D721Med (cell line): ENCODE results near the gene SCP2.

Experiments
- DNase-seq: peaks from one replicate; pipeline ENCODE4 v3.0.0; 2011; ENCODE audit warnings: low spot score; ENCODE audit not compliant: insufficient read length
- FAIRE-seq: peaks from 2 replicates; lab custom pipeline; 2011; peaks lifted over from hg19 to GRCh38; lab: Jason Lieb, UNC
- TF ChIP-seq, protein P1 (sequence below): IDR thresholded peaks from 2 replicates; pipeline ENCODE4 v1.5.1; 2012; ENCODE audit warnings: mild to moderate bottlenecking, control low read depth; ENCODE audit not compliant: insufficient read depth; ENCODE audit errors: missing control alignments

The SCP2 gene

GRCh38 chr1:53031732-53032131 lies 104.7 kb downstream of the SCP2 start:
- TF ChIP-seq, protein P1, sequence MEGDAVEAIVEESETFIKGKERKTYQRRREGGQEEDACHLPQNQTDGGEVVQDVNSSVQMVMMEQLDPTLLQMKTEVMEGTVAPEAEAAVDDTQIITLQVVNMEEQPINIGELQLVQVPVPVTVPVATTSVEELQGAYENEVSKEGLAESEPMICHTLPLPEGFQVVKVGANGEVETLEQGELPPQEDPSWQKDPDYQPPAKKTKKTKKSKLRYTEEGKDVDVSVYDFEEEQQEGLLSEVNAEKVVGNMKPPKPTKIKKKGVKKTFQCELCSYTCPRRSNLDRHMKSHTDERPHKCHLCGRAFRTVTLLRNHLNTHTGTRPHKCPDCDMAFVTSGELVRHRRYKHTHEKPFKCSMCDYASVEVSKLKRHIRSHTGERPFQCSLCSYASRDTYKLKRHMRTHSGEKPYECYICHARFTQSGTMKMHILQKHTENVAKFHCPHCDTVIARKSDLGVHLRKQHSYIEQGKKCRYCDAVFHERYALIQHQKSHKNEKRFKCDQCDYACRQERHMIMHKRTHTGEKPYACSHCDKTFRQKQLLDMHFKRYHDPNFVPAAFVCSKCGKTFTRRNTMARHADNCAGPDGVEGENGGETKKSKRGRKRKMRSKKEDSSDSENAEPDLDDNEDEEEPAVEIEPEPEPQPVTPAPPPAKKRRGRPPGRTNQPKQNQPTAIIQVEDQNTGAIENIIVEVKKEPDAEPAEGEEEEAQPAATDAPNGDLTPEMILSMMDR: no peak
- FAIRE-seq (no peak), DNase-seq (no peak)

GRCh38 chr1:53037159-53037558 lies 110.1 kb downstream of the SCP2 start:
- FAIRE-seq (no peak), DNase-seq (no peak)
- TF ChIP-seq, protein P1: no peak

GRCh38 chr1:53038566-53038965 lies 111.5 kb downstream of the SCP2 start:
- FAIRE-seq (no peak), DNase-seq (no peak)
- TF ChIP-seq, protein P1: no peak

- DNase-seq (no peak), FAIRE-seq (no peak)
- TF ChIP-seq, protein P1: no peak
These were observed 116.2 kb downstream of the SCP2 start for GRCh38 chr1:53043271-53043670.

- FAIRE-seq: no peak
- TF ChIP-seq, protein P1: no peak
These were observed 117.8 kb downstream of the SCP2 start for GRCh38 chr1:53044926-53045325.

DNA sequence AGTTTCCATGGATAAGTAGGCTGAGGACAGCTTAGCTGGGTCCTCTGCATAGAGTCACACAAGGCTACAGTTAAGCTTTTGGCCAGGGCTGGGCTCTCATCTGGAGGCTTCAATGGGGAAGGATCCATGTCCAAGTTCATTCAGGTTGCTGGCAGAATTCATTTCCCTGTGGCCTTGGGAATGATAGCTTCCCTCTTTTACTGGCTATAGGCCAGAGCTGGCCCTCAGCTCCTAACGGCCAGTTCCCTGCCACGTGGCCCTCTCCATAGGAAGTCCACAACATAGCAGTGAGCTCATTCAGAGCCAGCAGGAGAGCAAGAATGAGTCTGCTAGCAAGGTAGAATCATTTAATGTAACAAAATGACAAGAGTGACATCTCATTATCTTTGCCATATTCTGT lies 119.9 kb downstream of the SCP2 start:
- no peak for FAIRE-seq
- DNase-seq: no peak
- TF ChIP-seq, protein P1: no peak

More at GRCh38 chr1:53044926-53045325, 117.8 kb downstream of the SCP2 start:
- DNase-seq: no peak

DNA sequence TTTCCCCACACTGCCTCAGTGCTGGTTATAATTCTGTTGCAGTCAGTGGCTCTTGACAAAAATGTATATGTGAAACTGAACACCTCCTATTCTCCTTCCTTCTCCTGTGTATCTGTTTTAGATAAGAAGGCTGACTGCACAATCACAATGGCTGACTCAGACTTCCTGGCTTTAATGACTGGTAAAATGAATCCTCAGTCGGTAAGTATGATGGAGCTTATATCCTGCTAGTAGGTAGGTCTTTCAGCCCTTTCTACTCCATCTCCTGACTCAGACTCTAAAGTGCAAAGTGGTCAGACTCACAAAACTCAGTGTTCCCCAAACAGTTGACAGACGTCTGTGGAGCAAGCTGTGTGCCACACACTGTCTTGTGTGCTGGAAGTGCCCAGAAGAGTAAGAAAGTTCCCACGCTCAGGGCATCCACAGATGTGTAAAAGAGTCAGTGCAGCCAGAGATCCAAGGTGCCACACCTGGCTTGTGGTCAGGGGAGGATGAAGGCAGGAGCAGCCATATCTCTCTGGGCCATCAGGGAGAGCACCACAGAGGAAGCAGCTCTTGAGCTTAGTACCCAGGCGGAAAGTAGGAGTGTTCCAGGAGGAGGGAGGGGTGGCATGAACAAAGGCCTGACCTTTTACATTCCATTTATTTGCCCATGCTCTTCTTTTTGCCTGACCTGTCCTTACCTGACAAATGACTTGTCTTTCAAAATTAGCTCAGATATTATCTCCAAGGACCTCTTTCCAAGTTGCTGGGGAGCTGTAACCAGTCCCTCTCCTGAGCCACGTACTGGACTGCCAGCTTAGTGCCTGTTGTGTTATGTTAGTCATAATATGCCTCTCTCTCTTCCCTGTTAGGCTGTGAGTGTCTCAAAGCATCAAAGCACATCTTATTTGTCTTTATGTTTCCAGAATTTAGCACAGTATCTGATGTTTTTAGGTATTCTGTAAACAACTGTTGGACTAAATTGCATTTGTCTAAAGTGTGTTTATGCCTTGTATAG lies 121.0 kb downstream of the SCP2 start:
- TF ChIP-seq, protein P1: no peak
- peak; percentile 75 for FAIRE-seq
- DNase-seq: no peak
